ENCODE results near the gene BTN1A1. TPM values are rescaled to one million over a fixed set of nuclear protein-coding genes. Genes with fewer than 3 reads are reported as not detected.
"Not testable (repeated sequence)": the region's sequence is repeated elsewhere in the genome, so short reads cannot be mapped to it uniquely, and the experiment has no call there.

The BTN1A1 gene
- polyA plus RNA-seq, 2 donors: not detected

DNA sequence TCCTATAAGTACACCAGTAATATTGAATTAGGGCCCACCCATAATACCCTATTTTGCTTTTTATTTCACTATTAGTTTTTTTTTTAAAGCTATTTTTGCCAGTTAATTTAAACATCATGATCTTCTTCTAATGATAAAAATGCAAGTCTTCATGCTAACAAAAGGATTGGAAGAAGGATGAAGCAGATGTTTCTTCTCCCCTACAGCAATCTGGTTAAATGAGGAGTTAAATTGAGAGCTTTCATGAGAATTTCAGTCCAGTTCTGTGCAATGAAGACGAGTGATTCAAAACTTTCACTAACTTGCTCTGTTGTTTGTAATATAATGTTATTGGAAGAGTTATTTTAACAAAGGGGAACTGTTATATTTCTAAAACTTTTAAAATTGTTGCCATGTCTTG is 41.5 kb downstream of the BTN1A1 start:
- no peak overlapping the region for H3K4me3 ChIP-seq (ENCODE audit: low read depth in 1 of 2, low read length in 2 of 2)
- H3K4me1 ChIP-seq (ENCODE audit: control insufficient read depth in 2 of 2, insufficient read depth in 2 of 2, low read length in 1 of 2): peaks cover 0 to 2% of the 10 kb centered on the region in 2 donors
- H3K27me3 ChIP-seq (ENCODE audit: control insufficient read depth in 1 of 2, insufficient read depth in 2 of 2, low read length in 2 of 2): no peaks in the 10 kb centered on the region
- WGBS, 2 donors: 61 to 66% methylated on average over 1 of the region's 1 CpG
- H3K36me3 ChIP-seq (ENCODE audit: control insufficient read depth in 2 of 2, insufficient read depth in 2 of 2, low read length in 1 of 2): no peaks in the 10 kb centered on the region
- H3K27ac ChIP-seq (ENCODE audit: low read depth in 2 of 2, low read length in 1 of 2): no peak overlapping the region
- H3K9me3 ChIP-seq (ENCODE audit: control insufficient read depth in 2 of 2, insufficient read depth in 1 of 2, low read depth in 1 of 2, low read length in 1 of 2): no peaks in the 10 kb centered on the region

DNA sequence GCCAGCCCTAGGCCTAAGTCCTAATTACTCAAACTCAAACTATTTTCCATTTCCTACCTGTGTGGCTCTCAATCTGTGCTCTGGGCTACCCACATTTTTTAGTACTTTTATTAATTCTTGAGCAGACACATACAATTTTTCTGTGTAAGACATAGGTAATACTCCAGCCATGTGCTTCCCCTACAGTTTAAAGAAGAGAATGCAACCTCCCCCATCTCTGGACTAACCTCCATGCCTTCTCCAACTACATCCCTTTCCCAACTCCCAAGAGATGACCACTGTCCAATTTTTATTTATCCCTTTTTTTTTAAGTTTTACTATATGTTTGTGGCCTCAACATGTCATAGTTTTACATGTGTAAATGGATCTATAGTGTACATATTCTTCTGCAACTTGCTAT is 43.9 kb downstream of the BTN1A1 start:
- H3K27me3 ChIP-seq (ENCODE audit: control insufficient read depth in 1 of 2, insufficient read depth in 2 of 2, low read length in 2 of 2): no peaks in the 10 kb centered on the region
- H3K27ac ChIP-seq (ENCODE audit: low read depth in 2 of 2, low read length in 1 of 2): no peak overlapping the region
- H3K9me3 ChIP-seq (ENCODE audit: control insufficient read depth in 2 of 2, insufficient read depth in 1 of 2, low read depth in 1 of 2, low read length in 1 of 2): no peaks in the 10 kb centered on the region
- no peak overlapping the region for H3K4me3 ChIP-seq (ENCODE audit: low read depth in 1 of 2, low read length in 2 of 2)
- H3K4me1 ChIP-seq (ENCODE audit: control insufficient read depth in 2 of 2, insufficient read depth in 2 of 2, low read length in 1 of 2): no peaks in the 10 kb centered on the region
- H3K36me3 ChIP-seq (ENCODE audit: control insufficient read depth in 2 of 2, insufficient read depth in 2 of 2, low read length in 1 of 2): no peaks in the 10 kb centered on the region

DNA sequence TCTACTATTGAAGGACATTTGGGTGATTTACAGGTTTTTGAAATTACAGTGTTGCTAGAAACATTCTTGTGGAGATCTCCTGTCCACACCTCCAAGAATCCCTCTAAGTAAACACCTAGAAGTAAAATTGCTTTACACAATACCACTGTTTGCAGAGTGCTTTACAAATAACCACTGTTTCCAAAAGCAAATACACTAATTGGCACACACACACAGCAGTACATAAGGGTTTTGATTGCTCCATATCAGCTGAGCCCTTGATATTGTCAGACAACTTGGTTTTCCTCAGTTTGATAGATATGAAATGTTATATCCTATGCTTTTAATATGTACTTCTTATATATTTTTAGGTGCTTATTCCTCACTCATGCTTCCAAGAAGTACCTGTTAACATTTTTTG is 44.4 kb downstream of the BTN1A1 start:
- H3K27me3 ChIP-seq (ENCODE audit: control insufficient read depth in 1 of 2, insufficient read depth in 2 of 2, low read length in 2 of 2): no peaks in the 10 kb centered on the region
- H3K27ac ChIP-seq (ENCODE audit: low read depth in 2 of 2, low read length in 1 of 2): no peak overlapping the region
- H3K9me3 ChIP-seq (ENCODE audit: control insufficient read depth in 2 of 2, insufficient read depth in 1 of 2, low read depth in 1 of 2, low read length in 1 of 2): no peaks in the 10 kb centered on the region
- H3K4me1 ChIP-seq (ENCODE audit: control insufficient read depth in 2 of 2, insufficient read depth in 2 of 2, low read length in 1 of 2): no peaks in the 10 kb centered on the region
- H3K4me3 ChIP-seq (ENCODE audit: low read depth in 1 of 2, low read length in 2 of 2): no peak overlapping the region
- no peaks in the 10 kb centered on the region for H3K36me3 ChIP-seq (ENCODE audit: control insufficient read depth in 2 of 2, insufficient read depth in 2 of 2, low read length in 1 of 2)

DNA sequence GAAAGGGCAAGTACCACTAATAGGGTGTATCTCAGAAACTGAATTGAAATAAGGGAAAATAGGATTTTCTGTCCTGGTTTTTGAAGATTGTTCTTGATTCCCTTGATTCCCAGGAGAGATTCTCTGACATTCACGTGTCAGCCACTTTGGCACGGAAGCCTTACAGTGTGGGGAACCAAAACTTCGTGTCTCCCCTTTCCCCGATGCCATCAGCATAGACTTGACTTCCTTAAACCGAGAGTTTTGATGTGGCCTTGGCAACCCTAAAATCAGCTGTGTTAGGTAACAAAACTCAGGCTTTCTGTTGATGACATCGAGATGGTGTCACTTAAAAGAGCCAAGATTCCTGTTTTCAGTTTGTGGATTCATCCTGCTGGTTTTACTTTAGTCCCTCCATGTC is 45.5 kb downstream of the BTN1A1 start:
- Histone ChIP-seq H3K36me3 (ENCODE audit: control insufficient read depth in 2 of 2, insufficient read depth in 2 of 2, low read length in 1 of 2) (no peaks in the 10 kb centered on the region), H3K27me3 (ENCODE audit: control insufficient read depth in 1 of 2, insufficient read depth in 2 of 2, low read length in 2 of 2) (no peaks in the 10 kb centered on the region), H3K9me3 (ENCODE audit: control insufficient read depth in 2 of 2, insufficient read depth in 1 of 2, low read depth in 1 of 2, low read length in 1 of 2) (no peaks in the 10 kb centered on the region), H3K27ac (ENCODE audit: low read depth in 2 of 2, low read length in 1 of 2) (no peak overlapping the region), H3K4me1 (ENCODE audit: control insufficient read depth in 2 of 2, insufficient read depth in 2 of 2, low read length in 1 of 2) (peaks cover 0 to 2% of the 10 kb centered on the region in 2 donors), H3K4me3 (ENCODE audit: low read depth in 1 of 2, low read length in 2 of 2) (no peak overlapping the region)
- 86 to 93% methylated on average over 6 of the region's 6 CpGs for WGBS, 2 donors

DNA sequence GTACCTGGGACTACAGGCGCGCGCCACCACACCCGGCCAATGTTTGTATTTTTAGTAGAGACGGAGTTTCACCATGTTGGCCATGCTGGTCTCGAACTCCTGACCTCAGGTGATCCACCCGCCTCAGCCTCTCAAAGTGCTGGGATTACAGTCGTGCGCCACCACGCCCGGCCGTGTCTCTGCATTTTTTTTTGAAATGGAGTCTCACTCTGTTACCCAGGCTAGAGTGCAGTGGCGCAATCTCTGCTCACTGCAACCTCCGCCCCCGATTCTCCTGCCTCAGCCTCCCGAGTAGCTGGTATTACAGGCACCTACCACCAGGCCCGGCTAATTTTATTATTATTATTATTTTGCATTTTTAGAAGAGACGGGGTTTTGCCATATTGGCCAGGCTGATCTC is 47.3 kb downstream of the BTN1A1 start:
- 95 to 97% methylated on average over 18 of the region's 18 CpGs for WGBS, 2 donors
- not testable (repeated sequence) for H3K4me3 ChIP-seq (ENCODE audit: low read depth in 1 of 2, low read length in 2 of 2)

DNA sequence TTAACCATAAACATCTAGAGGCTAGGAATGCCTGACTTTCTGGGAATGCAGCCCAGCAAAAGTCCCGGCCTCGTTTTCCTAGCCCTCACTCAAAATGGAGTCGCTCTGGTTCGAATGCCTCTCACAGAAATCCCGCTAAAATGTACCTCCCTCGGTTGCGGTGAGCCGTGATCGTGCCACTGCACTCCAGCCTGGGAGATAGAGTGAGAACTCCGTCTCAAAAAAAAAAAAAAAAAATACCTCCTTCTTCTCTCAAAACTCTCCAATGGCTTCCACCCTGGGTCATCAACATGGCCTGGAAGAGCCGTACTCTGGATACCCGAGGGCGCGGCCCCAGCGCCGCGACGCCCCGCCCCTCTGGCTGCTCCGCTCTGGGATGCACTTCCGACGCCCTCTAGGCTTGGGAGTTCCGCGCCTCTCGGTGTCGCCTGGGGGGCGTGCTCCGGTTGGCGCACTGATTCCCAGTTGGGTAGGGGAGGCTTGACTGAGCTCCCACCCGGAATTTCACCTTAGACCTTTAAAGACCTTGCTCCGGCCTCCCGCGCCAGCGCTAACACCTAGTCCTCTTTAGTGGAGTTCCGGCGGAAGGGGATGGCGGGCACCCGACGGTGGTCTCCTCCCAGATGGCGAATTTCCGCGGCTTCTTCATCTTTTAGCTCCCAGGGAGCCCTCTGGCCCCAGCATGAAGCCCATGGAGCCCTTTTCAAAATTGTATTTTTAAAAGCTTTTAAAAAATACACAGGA is 50.3 kb downstream of the BTN1A1 start:
- 5 to 9% methylated on average over 42 of the region's 42 CpGs for WGBS, 2 donors
- H3K9me3 ChIP-seq (ENCODE audit: control insufficient read depth in 2 of 2, insufficient read depth in 1 of 2, low read depth in 1 of 2, low read length in 1 of 2): no peaks in the 10 kb centered on the region
- H3K27me3 ChIP-seq (ENCODE audit: control insufficient read depth in 1 of 2, insufficient read depth in 2 of 2, low read length in 2 of 2): no peaks in the 10 kb centered on the region
- peaks cover 0 to 2% of the 10 kb centered on the region in 2 donors for H3K4me1 ChIP-seq (ENCODE audit: control insufficient read depth in 2 of 2, insufficient read depth in 2 of 2, low read length in 1 of 2)
- peak overlapping the region; percentile 60 to 68 for H3K4me3 ChIP-seq (ENCODE audit: low read depth in 1 of 2, low read length in 2 of 2)
- peak overlapping the region in 1 of 2 donors; percentile 16 for H3K27ac ChIP-seq (ENCODE audit: low read depth in 2 of 2, low read length in 1 of 2)
- H3K36me3 ChIP-seq (ENCODE audit: control insufficient read depth in 2 of 2, insufficient read depth in 2 of 2, low read length in 1 of 2): no peaks in the 10 kb centered on the region

More for the DNA sequence above, 47.3 kb downstream of the BTN1A1 start:
- not testable (repeated sequence) for H3K27me3 ChIP-seq (ENCODE audit: control insufficient read depth in 1 of 2, insufficient read depth in 2 of 2, low read length in 2 of 2); H3K27ac ChIP-seq (ENCODE audit: low read depth in 2 of 2, low read length in 1 of 2); H3K36me3 ChIP-seq (ENCODE audit: control insufficient read depth in 2 of 2, insufficient read depth in 2 of 2, low read length in 1 of 2); H3K4me1 ChIP-seq (ENCODE audit: control insufficient read depth in 2 of 2, insufficient read depth in 2 of 2, low read length in 1 of 2); H3K9me3 ChIP-seq (ENCODE audit: control insufficient read depth in 2 of 2, insufficient read depth in 1 of 2, low read depth in 1 of 2, low read length in 1 of 2)

DNA sequence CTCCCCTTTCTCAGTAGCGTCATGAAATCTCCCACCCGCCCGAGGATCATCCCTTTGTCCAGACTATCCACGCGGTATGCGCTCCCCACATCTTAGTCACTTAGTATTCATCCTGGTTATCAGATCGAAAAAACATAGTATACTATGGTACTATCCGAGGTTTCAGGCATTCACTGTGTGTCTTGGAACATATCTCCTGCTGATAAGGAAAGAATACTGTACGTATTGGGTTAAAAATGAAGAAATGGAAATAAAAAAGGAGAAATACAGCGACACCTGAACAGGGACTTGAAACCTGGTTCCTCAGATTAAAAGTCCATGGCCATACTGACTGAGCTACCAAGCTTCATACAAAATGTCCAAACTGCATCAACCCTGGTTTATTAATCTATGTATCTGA is 52.1 kb downstream of the BTN1A1 start:
- Histone ChIP-seq H3K27me3 (ENCODE audit: control insufficient read depth in 1 of 2, insufficient read depth in 2 of 2, low read length in 2 of 2) (no peaks in the 10 kb centered on the region), H3K36me3 (ENCODE audit: control insufficient read depth in 2 of 2, insufficient read depth in 2 of 2, low read length in 1 of 2) (no peaks in the 10 kb centered on the region), H3K4me1 (ENCODE audit: control insufficient read depth in 2 of 2, insufficient read depth in 2 of 2, low read length in 1 of 2) (peaks cover 0 to 2% of the 10 kb centered on the region in 2 donors), H3K4me3 (ENCODE audit: low read depth in 1 of 2, low read length in 2 of 2) (no peak overlapping the region), H3K9me3 (ENCODE audit: control insufficient read depth in 2 of 2, insufficient read depth in 1 of 2, low read depth in 1 of 2, low read length in 1 of 2) (no peaks in the 10 kb centered on the region), H3K27ac (ENCODE audit: low read depth in 2 of 2, low read length in 1 of 2) (no peak overlapping the region)
- 87 to 94% methylated on average over 10 of the region's 10 CpGs for WGBS, 2 donors

DNA sequence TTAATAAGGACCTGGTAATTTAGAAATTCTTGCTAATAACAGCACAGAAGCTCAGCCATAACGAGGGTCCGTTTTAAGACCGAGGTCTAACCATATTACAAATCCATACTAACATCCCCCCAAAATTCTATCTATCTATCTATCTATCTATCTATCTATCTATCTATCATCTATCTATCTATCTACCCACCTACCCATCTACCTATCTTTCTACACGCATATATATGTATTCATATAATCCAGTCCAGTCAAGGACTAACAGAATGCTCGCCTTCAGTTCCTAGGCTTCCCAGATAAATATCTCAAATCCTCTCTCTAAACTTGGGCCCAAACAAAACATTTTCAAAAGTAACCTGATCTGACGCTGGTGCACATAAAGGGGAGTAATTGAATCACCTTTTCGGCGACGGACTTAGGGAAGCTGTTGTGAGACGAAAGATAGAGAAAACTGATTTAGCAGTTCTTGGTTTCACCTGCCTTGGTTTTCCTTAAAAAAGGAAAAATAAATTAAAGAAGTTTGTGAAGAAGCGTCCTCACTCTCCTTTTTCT is 52.6 kb downstream of the BTN1A1 start:
- Histone ChIP-seq H3K4me3 (ENCODE audit: low read depth in 1 of 2, low read length in 2 of 2) (peak overlapping the region in 1 of 2 donors; percentile 64), H3K27ac (ENCODE audit: low read depth in 2 of 2, low read length in 1 of 2) (no peak overlapping the region)
- 48 to 53% methylated on average over 11 of the region's 11 CpGs for WGBS, 2 donors

DNA sequence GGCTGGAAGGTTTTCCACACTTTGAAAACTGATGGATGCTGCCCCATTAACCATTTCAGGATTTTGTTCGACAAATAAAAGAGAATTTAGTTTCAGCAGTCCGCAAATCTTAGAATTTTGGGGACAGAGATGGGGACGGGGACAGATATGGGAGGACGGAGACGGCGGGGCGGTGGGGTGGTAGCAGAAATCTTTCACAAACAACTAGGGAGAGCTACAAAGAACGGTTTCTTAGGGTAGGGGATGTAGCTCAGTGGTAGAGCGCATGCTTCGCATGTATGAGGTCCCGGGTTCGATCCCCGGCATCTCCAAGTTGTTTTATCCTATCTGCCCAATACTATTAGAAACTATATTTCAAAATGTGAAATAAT is 53.1 kb downstream of the BTN1A1 start:
- Histone ChIP-seq H3K27ac (ENCODE audit: low read depth in 2 of 2, low read length in 1 of 2) (no peak overlapping the region), H3K4me3 (ENCODE audit: low read depth in 1 of 2, low read length in 2 of 2) (peak overlapping the region in 1 of 2 donors; percentile 64)
- WGBS, 2 donors: 0 to 2% methylated on average over 13 of the region's 13 CpGs

More for the DNA sequence above, 52.6 kb downstream of the BTN1A1 start:
- Histone ChIP-seq H3K36me3 (ENCODE audit: control insufficient read depth in 2 of 2, insufficient read depth in 2 of 2, low read length in 1 of 2) (no peaks in the 10 kb centered on the region), H3K9me3 (ENCODE audit: control insufficient read depth in 2 of 2, insufficient read depth in 1 of 2, low read depth in 1 of 2, low read length in 1 of 2) (no peaks in the 10 kb centered on the region), H3K27me3 (ENCODE audit: control insufficient read depth in 1 of 2, insufficient read depth in 2 of 2, low read length in 2 of 2) (no peaks in the 10 kb centered on the region), H3K4me1 (ENCODE audit: control insufficient read depth in 2 of 2, insufficient read depth in 2 of 2, low read length in 1 of 2) (peaks cover 0 to 2% of the 10 kb centered on the region in 2 donors)

More for the DNA sequence above, 53.1 kb downstream of the BTN1A1 start:
- peaks cover 0 to 2% of the 10 kb centered on the region in 2 donors for H3K4me1 ChIP-seq (ENCODE audit: control insufficient read depth in 2 of 2, insufficient read depth in 2 of 2, low read length in 1 of 2)
- H3K9me3 ChIP-seq (ENCODE audit: control insufficient read depth in 2 of 2, insufficient read depth in 1 of 2, low read depth in 1 of 2, low read length in 1 of 2): no peaks in the 10 kb centered on the region
- H3K36me3 ChIP-seq (ENCODE audit: control insufficient read depth in 2 of 2, insufficient read depth in 2 of 2, low read length in 1 of 2): no peaks in the 10 kb centered on the region
- H3K27me3 ChIP-seq (ENCODE audit: control insufficient read depth in 1 of 2, insufficient read depth in 2 of 2, low read length in 2 of 2): no peaks in the 10 kb centered on the region

All from esophagus (tissue), 2 donors.